Liver (tissue), 3 donors: ENCODE measurements around the gene RPL38.

Source experiments
- CTCF ChIP-seq: fragments of 150-350 bp; IDR thresholded peaks from 2 replicates; pipeline ENCODE4 v1.5.1; 2017; ENCODE audit warnings: improper control_type of control experiment, low read depth, low read length; ENCODE audit not compliant: missing input control
- EGR1 ChIP-seq, 2 donors: IDR thresholded peaks; 2 replicates each; pipeline ENCODE4 v1.6.1; 2016 to 2018; ENCODE audit warnings: antibody characterized with exemption in 2 of 2, low read depth in 2 of 2
- FOXA1 ChIP-seq: IDR thresholded peaks from 2 replicates; pipeline ENCODE4 v1.6.1; 2016; ENCODE audit warnings: antibody characterized with exemption
- JUND ChIP-seq, 2 donors: IDR thresholded peaks; 2 replicates each; pipeline ENCODE4 v1.6.1; 2016; ENCODE audit warnings: antibody characterized with exemption in 2 of 2
- MAX ChIP-seq: IDR thresholded peaks from 2 replicates; pipeline ENCODE4 v1.6.1; 2016; ENCODE audit warnings: antibody characterized with exemption
- SP1 ChIP-seq: IDR thresholded peaks from 2 replicates; pipeline ENCODE4 v1.6.1; 2018; ENCODE audit warnings: antibody characterized with exemption, mild to moderate bottlenecking
- YY1 ChIP-seq: IDR thresholded peaks from 2 replicates; pipeline ENCODE4 v1.6.1; 2016; ENCODE audit warnings: antibody characterized with exemption, mild to moderate bottlenecking
- TF ChIP-seq, protein P1 (sequence below): IDR thresholded peaks from 2 replicates; pipeline ENCODE4 v1.6.1; 2016; ENCODE audit warnings: antibody characterized with exemption
- donor health status: healthy.
- donor health status: healthy.

DNA sequence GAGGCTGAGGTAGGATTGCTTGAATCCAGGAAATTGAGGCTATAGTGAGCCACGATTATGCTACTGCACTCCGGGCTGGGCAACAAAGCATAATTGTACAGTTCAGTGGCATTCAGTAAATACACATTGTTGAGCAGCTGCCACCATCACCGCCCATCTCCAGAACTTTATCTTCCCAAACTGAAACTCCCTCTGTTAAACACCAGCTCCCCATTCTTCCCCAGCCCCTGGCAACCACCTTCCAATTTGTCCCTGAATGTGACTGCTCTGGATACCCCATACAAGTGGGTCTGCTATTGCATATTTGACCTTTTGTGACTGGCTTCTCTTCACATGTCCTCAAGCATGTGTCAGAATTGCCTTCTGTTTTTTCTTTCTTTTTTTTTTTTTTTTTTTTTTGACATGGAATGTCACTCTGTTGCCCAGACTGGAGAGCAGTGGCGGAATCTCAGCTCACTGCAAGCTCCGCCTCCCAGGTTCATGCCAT is 2.9 kb downstream of the RPL38 start:
- TF ChIP-seq YY1 (no peak), CTCF (no peak), MAX (no peak), EGR1 (IDR thresholded peaks at IDR 0.05; ENCODE audit: low read depth in 2 of 2) (no peak), JUND (IDR thresholded peaks at IDR 0.05) (no peak), FOXA1 (no peak), SP1 (no peak)
- TF ChIP-seq, protein P1, sequence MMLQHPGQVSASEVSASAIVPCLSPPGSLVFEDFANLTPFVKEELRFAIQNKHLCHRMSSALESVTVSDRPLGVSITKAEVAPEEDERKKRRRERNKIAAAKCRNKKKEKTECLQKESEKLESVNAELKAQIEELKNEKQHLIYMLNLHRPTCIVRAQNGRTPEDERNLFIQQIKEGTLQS, result no peak
